ENCODE data around the gene GABRB1. TPM values are rescaled to one million over a fixed set of nuclear protein-coding genes. Genes with fewer than 3 reads are reported as not detected.

The GABRB1 gene
- total RNA-seq, 4 donors from 2014 or later: not detected

- no peak overlapping the region for H3K4me3 ChIP-seq (ENCODE audit: low read depth, poor library complexity, severe bottlenecking)
- WGBS, 2 donors: 59 to 61% methylated on average over 4 of the region's 4 CpGs
- no peak for DNase-seq (ENCODE audit: low spot score in 2 of 2)
- TF ChIP-seq POLR2A (IDR thresholded peaks at IDR 0.05): no peak
- no peak for TF ChIP-seq CTCF (IDR thresholded peaks at IDR 0.05)
- intact Hi-C loops (cut with DNase I; ENCODE audit: low total_unique reads): no loop called here
Measured at GRCh38 chr4:47194036-47194737, 162.8 kb downstream of the GABRB1 start.

- TF ChIP-seq POLR2A (IDR thresholded peaks at IDR 0.05): no peak
- no peak for TF ChIP-seq CTCF (IDR thresholded peaks at IDR 0.05)
- intact Hi-C loops (cut with DNase I; ENCODE audit: low total_unique reads): no loop called here
- H3K4me3 ChIP-seq (ENCODE audit: low read depth, poor library complexity, severe bottlenecking): no peak overlapping the region
- no peak for DNase-seq (ENCODE audit: low spot score in 2 of 2)
Measured at GRCh38 chr4:47195706-47196105, 164.3 kb downstream of the GABRB1 start.

GRCh38 chr4:47198791-47199190 is 167.4 kb downstream of the GABRB1 start:
- intact Hi-C loops (cut with DNase I; ENCODE audit: low total_unique reads): no loop called here
- WGBS, 2 donors: 70 to 73% methylated on average over 5 of the region's 5 CpGs
- TF ChIP-seq POLR2A (IDR thresholded peaks at IDR 0.05): no peak
- no peak overlapping the region for H3K4me3 ChIP-seq (ENCODE audit: low read depth, poor library complexity, severe bottlenecking)
- no peak for DNase-seq (ENCODE audit: low spot score in 2 of 2)

GRCh38 chr4:47203593-47203992 is 172.2 kb downstream of the GABRB1 start:
- TF ChIP-seq CTCF (IDR thresholded peaks at IDR 0.05) (no peak), POLR2A (IDR thresholded peaks at IDR 0.05) (no peak)
- H3K4me3 ChIP-seq (ENCODE audit: low read depth, poor library complexity, severe bottlenecking): no peak overlapping the region
- DNase-seq (ENCODE audit: low spot score in 2 of 2): no peak
- intact Hi-C loops (cut with DNase I; ENCODE audit: low total_unique reads): no loop called here
- 70 to 82% methylated on average over 2 of the region's 2 CpGs for WGBS, 2 donors

GRCh38 chr4:47207555-47207954 is 176.2 kb downstream of the GABRB1 start:
- intact Hi-C loops (cut with DNase I; ENCODE audit: low total_unique reads): no loop called here
- no peak for DNase-seq (ENCODE audit: low spot score in 2 of 2)
- no peak overlapping the region for H3K4me3 ChIP-seq (ENCODE audit: low read depth, poor library complexity, severe bottlenecking)
- TF ChIP-seq POLR2A (IDR thresholded peaks at IDR 0.05): no peak
- no peak for TF ChIP-seq CTCF (IDR thresholded peaks at IDR 0.05)
- WGBS, 2 donors: 77 to 86% methylated on average over 1 of the region's 1 CpG

- 46 to 58% methylated on average over 1 of the region's 1 CpG for WGBS, 2 donors
- no peak for TF ChIP-seq POLR2A (IDR thresholded peaks at IDR 0.05)
- no peak for TF ChIP-seq CTCF (IDR thresholded peaks at IDR 0.05)
Measured at GRCh38 chr4:47209833-47210232, 178.5 kb downstream of the GABRB1 start.

More at GRCh38 chr4:47209833-47210232, 178.5 kb downstream of the GABRB1 start:
- DNase-seq (ENCODE audit: low spot score in 2 of 2): no peak
- intact Hi-C loops (cut with DNase I; ENCODE audit: low total_unique reads): no loop called here
- no peak overlapping the region for H3K4me3 ChIP-seq (ENCODE audit: low read depth, poor library complexity, severe bottlenecking)
